ENCODE measurements around the gene AFG1L. TPM values are rescaled to one million over a fixed set of nuclear protein-coding genes. Genes with fewer than 3 reads are reported as not detected.

Gene AFG1L
- total RNA-seq, 1 donor from 2014 or later, result 9.4 TPM

- no peak for TF ChIP-seq CTCF (IDR thresholded peaks at IDR 0.05; ENCODE audit: partially characterized antibody, unreplicated experiment)
- Mint-ChIP-seq H3K9me3 (ENCODE audit: unreplicated experiment) (peaks cover 8% of the 10 kb centered on the region), H3K4me1 (ENCODE audit: low read depth, unreplicated experiment) (peaks cover 7% of the 10 kb centered on the region), H3K4me3 (ENCODE audit: unreplicated experiment) (peak overlapping the region; percentile 85), H3K36me3 (ENCODE audit: unreplicated experiment) (peaks cover under 1% of the 10 kb centered on the region), H3K27me3 (ENCODE audit: unreplicated experiment) (peaks cover 17% of the 10 kb centered on the region), H3K27ac (ENCODE audit: unreplicated experiment) (peak overlapping the region; percentile 64)
- no peak for DNase-seq
These were observed 262.1 kb downstream of the AFG1L start for GRCh38 chr6:108556866-108557493.

- H3K9me3 Mint-ChIP-seq (ENCODE audit: unreplicated experiment), result peaks cover 16% of the 10 kb centered on the region
- peaks cover 14% of the 10 kb centered on the region for H3K4me1 Mint-ChIP-seq (ENCODE audit: low read depth, unreplicated experiment)
- H3K27ac Mint-ChIP-seq (ENCODE audit: unreplicated experiment), result peak overlapping the region; percentile 93
- H3K36me3 Mint-ChIP-seq (ENCODE audit: unreplicated experiment), result peaks cover 7% of the 10 kb centered on the region
- peak overlapping the region; percentile 96 for H3K4me3 Mint-ChIP-seq (ENCODE audit: unreplicated experiment)
- peak; percentile 86 for DNase-seq
- peak; percentile 9 for TF ChIP-seq CTCF (IDR thresholded peaks at IDR 0.05; ENCODE audit: partially characterized antibody, unreplicated experiment)
- peaks cover 24% of the 10 kb centered on the region for H3K27me3 Mint-ChIP-seq (ENCODE audit: unreplicated experiment)
These were observed 262.9 kb downstream of the AFG1L start for GRCh38 chr6:108557494-108558371.

- peaks cover 19% of the 10 kb centered on the region for H3K4me1 Mint-ChIP-seq (ENCODE audit: low read depth, unreplicated experiment)
- peak overlapping the region; percentile 96 for H3K4me3 Mint-ChIP-seq (ENCODE audit: unreplicated experiment)
These were observed 263.7 kb downstream of the AFG1L start for GRCh38 chr6:108558372-108559096.

GRCh38 chr6:108559097-108559883 lies 264.4 kb downstream of the AFG1L start:
- Mint-ChIP-seq H3K36me3 (ENCODE audit: unreplicated experiment) (peaks cover 7% of the 10 kb centered on the region), H3K27ac (ENCODE audit: unreplicated experiment) (peak overlapping the region; percentile 93), H3K4me3 (ENCODE audit: unreplicated experiment) (peak overlapping the region; percentile 96), H3K4me1 (ENCODE audit: low read depth, unreplicated experiment) (peaks cover 19% of the 10 kb centered on the region), H3K9me3 (ENCODE audit: unreplicated experiment) (peaks cover 18% of the 10 kb centered on the region), H3K27me3 (ENCODE audit: unreplicated experiment) (peaks cover 24% of the 10 kb centered on the region)
- DNase-seq, result peak; percentile 83
- no peak for TF ChIP-seq CTCF (IDR thresholded peaks at IDR 0.05; ENCODE audit: partially characterized antibody, unreplicated experiment)

More at GRCh38 chr6:108558372-108559096, 263.7 kb downstream of the AFG1L start:
- H3K27ac Mint-ChIP-seq (ENCODE audit: unreplicated experiment), result peak overlapping the region; percentile 93
- H3K9me3 Mint-ChIP-seq (ENCODE audit: unreplicated experiment), result peaks cover 18% of the 10 kb centered on the region
- no peak for TF ChIP-seq CTCF (IDR thresholded peaks at IDR 0.05; ENCODE audit: partially characterized antibody, unreplicated experiment)
- peaks cover 7% of the 10 kb centered on the region for H3K36me3 Mint-ChIP-seq (ENCODE audit: unreplicated experiment)
- H3K27me3 Mint-ChIP-seq (ENCODE audit: unreplicated experiment), result peaks cover 27% of the 10 kb centered on the region
- DNase-seq, result peak; percentile 97

Data from glutamatergic neuron (in vitro differentiated cells).